ENCODE measurements around the gene FRYL.

The FRYL gene

DNA sequence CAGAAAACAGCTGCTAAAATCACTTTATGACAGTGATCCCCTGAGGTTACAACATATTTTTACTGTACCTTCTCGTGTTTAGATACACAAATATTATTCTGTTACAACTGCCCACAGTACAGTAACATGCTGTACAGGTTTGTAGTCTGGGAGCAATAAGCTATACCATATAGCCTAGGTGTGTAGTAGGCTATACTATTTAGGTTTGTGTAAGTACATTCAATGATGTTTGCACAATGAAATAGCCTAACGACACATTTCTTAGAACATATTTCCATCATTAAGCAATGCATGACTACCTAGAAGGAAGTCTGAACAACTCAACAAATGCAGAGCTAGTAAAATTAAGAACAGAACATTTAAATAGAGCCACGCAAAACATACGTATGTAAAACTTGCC lies 177.3 kb downstream of the FRYL start:
- no peak for DNase-seq

GRCh38 chr4:48602222-48602621 lies 177.9 kb downstream of the FRYL start:
- DNase-seq = no peak

DNA sequence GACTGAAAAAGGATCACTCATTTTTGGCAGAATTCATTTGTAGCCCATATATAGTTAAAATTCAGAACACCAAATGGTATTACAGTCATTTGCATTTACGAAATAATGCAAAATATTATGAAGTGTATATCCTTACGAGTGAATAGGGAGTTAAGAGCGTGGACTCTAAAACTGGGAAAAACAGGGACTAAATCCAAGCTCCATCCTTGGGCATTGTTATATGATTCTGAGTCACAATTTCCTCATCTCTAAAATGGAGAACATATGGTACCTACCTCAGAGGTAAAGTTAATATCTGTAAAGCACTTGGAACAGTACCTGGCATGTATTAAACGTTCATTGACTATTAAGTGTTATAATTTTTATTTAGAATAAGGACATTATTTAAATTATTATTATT lies 183.7 kb downstream of the FRYL start:
- DNase-seq = no peak

- DNase-seq = no peak
These were observed 185.9 kb downstream of the FRYL start for GRCh38 chr4:48594180-48594579.

GRCh38 chr4:48591372-48591771 lies 188.7 kb downstream of the FRYL start:
- DNase-seq = no peak

DNA sequence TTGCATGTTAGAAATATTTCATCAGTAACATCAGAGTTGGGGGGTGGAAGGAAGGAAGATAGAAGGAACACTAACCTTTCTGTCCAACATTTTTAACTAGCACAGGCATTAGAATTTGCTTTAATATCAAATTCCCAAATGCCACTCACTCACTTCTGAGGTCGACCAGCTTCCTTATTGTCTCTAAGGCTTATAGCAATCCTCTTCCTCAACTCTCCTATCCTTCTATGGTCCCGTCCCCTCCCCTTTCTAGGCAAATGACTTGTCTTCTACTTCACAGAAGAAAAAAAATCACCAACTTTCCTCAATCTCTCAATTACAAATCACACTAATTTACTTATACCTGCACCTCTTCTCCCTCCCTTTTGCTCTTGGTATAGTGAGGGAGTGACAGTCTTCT lies 189.2 kb downstream of the FRYL start:
- no peak for DNase-seq

DNA sequence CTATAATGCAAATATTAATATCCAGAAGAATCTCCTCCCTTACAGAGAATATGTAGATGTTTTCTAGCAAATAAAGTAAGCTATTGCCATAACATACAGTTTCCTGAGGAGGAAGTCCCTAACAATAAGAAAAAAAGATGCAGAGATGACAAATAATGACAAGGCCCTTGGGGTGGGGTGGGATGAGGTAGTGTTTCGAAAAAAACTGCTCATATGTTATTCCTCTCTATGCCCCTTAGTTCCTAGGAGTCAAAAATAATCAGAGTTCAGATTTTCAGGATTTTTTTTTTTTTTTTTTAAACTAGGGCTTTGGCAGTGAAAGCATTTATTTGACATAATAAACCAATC lies 191.0 kb downstream of the FRYL start:
- DNase-seq = no peak

GRCh38 chr4:48588230-48589097 lies 191.6 kb downstream of the FRYL start:
- DNase-seq = no peak

GRCh38 chr4:48585401-48585800 lies 194.7 kb downstream of the FRYL start:
- no peak for DNase-seq

- DNase-seq = peak; percentile 47
These were observed 201.7 kb downstream of the FRYL start for GRCh38 chr4:48578132-48578968.

DNA sequence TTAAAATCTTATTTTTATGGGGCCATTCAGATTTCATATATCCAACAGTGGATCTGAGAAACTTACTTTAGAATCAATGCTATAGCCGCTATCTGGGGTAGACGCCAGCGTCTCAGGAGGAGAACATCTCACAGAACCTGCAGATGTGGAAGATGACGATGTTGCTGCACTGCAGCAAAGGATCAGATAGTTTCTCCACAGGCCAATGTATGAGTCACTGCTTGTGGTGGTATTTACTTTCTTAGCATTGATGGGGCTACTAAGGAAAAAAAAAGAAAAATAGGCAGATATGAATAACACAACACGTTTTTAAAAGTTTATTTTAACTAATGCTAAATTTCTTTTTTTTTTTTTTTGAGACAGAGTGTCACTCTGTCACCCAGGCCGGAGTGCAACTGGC lies 204.1 kb downstream of the FRYL start:
- no peak for DNase-seq

- DNase-seq = no peak
These were observed 208.6 kb downstream of the FRYL start for GRCh38 chr4:48571471-48571870.

GRCh38 chr4:48570646-48571220 lies 209.3 kb downstream of the FRYL start:
- DNase-seq = no peak

DNA sequence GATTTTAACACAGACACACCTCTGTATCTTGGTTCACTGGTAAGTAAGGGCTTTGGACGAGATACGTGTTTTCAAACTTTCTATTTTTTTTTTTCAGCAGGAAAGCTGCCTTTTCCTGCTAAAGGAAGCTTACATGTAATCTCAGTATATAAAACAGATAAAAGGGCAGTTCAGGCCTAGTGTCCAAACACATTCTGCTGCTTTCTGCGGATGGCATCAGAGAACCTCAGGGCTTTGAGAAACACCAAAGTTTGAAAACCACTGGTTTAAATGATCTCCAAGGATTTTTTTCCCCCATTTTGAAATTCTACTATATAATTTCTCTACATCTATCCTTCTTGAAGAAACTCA lies 214.1 kb downstream of the FRYL start:
- DNase-seq = no peak

GRCh38 chr4:48565362-48566033 lies 214.6 kb downstream of the FRYL start:
- no peak for DNase-seq

DNA sequence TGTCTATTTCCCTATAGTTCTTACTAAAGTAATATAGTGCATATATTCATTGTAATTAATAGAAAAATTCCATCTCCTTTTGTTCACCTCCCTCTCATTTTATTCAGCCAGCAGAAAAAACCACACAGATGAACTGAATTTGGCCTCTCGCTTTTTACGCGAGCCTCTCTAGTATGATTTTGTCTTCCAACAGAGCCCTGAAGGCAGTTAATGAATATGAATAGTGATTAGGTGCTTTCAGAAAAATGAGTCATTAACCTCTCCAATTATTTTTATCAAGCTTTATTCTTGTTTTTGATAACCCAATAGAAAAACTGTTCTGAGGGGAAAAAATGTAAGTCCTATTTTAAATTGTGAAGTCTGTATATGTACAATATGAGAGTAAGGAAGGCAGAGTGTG lies 215.9 kb downstream of the FRYL start:
- no peak for DNase-seq

DNA sequence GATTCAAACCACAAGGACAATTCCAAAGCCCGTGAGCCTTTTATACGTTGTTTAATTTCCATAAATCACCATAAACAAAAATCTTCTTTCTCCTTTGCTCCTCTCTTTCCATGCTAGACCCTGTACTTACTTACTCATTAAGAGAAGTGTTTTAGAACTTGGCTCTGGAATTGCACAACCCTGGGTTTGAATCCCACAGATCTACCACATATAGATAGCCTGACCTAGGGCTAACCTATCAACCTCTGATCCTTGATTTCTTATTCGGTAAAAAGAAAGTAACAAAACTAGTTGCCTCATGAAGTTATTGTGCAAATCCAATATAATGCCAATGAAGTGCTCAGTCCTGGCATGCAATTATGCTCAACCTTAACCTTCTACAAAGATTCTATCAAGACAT lies 221.3 kb downstream of the FRYL start:
- DNase-seq = no peak

GRCh38 chr4:48558026-48558425 lies 222.1 kb downstream of the FRYL start:
- DNase-seq = no peak

DNA sequence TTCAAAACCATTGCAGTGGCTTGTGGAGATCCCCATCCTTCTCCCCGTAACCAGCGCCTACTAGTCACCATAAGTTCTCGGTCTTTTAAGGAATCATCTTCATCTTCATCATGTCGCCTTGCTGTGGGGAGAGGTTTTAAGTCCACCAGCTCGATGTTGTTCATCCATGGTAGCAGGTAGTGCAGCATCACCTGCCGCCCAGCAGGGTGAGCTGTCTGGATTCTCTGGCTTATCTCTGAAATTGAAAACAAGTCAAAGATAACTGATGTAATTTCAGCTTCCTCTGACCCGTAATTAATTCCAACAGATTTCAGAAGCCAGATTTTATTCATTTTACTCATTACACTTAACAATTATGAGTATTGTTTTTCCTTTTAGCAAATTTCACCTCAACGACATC lies 222.6 kb downstream of the FRYL start:
- no peak for DNase-seq

GRCh38 chr4:48556268-48556667 lies 223.8 kb downstream of the FRYL start:
- DNase-seq = no peak

GRCh38 chr4:48554606-48555005 lies 225.5 kb downstream of the FRYL start:
- DNase-seq = no peak

DNA sequence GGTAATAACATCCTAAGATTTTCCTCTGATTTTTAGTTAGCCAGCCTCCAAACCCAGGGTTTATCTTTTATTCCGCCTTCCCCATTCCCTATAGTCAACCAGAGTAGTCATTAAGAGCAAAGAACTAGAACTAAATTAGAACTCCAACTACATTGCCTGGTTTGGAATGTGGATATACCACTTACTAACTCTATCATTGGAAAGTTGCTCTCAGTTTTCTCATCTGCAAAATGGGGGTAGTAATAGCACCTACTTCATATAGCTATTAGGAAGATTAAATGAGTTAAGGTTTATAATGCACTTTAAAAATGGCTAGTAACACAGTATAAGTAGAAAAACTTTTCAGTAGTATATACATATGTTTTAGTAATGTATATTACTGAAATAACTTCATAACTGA lies 226.4 kb downstream of the FRYL start:
- no peak for DNase-seq

DNA sequence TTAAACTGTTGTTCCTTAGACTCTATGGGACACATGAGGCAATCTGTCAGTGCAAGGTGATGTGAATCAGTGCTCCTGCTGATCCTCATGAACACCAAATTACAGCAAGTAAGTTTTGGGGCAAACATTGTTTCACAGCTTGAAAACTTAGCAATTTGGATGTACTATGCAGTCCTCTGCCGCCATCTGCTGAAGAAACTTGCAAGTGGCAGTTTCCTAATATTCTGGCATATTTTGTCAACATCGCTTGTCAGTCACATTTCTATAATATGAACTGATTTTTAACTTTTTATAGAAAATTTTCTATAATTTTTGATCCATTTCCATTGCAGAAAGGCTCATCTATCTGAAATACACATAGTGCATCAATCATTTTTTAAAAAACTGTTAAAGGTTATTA lies 233.7 kb downstream of the FRYL start:
- DNase-seq = no peak

- no peak for DNase-seq
These were observed 236.3 kb downstream of the FRYL start for GRCh38 chr4:48543796-48544195.
